Fibroblast of the conjunctiva (primary cell): ENCODE data around the gene CCNA2.

Experiments used
- DNase-seq: peaks from one replicate; pipeline ENCODE4 v3.0.0-alpha.2; 2010; ENCODE audit warnings: low read depth

The CCNA2 gene

DNA sequence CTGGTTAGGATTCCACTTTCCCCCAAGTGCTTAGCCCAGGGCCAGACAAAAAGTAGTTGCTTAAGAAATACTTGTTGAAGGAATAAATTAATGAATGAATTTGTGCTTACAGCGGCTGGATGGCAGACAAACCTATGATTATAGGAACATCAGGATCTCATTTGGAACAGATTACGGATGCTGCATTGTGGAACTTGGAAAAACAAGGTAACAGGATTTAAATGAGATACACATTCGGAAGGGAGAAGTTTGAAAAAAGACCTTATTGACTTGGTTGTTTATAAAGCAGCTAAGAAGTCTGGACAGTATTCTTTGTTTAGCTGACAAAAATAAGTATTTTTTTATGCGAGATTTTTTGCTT lies 22.0 kb downstream of the CCNA2 start:
- no peak for DNase-seq

DNA sequence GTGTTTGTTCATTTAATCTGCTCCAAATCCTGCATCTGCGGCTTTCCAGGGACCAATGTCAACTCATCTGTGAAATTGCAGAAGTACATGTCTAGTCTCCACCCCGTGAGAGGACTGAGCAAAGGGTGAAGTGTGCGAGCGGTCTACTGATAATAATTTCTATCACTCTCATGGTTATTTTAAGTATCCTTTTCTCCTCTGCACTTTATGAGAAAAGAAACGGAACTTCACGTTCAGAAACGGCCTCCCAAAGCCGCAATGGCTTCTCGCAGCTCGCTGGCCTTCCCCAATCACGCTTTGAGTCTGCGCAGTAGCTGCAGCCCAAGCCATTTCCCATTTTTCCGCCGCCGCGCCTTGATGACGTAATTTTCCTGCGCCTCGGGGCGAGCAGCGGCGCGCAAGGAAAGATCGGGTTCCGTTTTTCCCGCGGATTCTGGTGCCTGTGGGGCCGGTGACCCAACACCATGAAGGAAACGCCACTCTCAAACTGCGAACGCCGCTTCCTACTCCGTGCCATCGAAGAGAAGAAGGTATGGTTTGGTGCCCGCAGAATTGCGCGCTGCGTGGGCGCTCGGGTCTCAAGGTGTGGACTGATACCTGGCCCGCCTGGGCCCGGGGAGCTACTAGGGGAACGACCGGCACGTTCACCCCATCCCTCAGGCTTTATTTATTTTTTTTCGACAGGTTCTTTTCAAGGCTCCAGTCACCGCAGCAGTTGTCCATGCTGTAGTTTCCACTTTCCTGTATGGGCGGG lies 22.5 kb downstream of the CCNA2 start, which contains the start of gene EXOSC9:
Gene EXOSC9 (plus strand): TSS at position 363 of the 754 bp plus-strand sequence. CDS start 102 bp downstream, at position 465.
- DNase-seq = peak; percentile 83

DNA sequence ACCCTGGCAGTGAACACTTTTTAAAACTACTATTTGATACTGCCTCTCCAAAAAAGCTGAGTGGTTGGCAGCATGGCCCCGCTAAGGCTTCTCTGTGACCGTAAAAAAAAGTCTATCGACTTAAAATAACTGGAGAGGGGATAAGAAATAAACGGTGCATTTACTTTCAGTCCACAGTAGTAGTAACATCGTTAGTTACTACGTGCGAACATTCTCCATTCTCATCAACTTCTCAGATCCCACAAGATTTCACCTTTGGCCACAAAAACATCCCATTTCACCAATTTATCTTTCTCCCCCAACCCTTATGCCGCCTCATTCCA lies 23.1 kb downstream of the CCNA2 start:
- no peak for DNase-seq

DNA sequence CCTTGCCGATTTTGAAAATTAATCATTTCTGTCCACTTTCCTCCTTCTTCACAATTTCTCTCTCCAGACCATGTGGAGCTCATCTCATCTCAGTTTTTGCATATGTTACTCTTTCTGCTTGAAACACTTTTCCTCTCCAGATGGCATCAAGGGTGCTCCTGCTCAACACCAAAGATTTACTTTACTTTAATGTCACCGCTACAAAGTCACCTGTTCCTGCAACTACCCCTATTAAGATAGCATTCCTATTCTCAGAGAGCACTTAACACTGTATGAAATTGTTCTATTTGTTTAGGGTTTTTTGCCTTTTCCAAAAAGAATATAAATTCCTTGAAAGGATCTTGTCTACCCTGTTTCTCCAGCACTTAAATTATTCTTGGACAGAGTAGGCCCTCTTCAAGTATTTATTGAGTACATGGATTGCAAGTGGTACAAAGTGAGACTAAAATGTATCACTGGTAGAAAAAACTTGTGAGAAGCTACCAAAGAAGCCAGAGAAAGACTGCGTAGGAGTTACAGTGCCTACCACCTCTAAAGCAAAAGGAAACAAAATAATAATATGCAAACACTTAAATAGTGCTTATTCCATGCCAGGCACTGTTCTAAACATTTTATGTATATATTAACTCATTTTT lies 23.7 kb downstream of the CCNA2 start:
- no peak for DNase-seq

DNA sequence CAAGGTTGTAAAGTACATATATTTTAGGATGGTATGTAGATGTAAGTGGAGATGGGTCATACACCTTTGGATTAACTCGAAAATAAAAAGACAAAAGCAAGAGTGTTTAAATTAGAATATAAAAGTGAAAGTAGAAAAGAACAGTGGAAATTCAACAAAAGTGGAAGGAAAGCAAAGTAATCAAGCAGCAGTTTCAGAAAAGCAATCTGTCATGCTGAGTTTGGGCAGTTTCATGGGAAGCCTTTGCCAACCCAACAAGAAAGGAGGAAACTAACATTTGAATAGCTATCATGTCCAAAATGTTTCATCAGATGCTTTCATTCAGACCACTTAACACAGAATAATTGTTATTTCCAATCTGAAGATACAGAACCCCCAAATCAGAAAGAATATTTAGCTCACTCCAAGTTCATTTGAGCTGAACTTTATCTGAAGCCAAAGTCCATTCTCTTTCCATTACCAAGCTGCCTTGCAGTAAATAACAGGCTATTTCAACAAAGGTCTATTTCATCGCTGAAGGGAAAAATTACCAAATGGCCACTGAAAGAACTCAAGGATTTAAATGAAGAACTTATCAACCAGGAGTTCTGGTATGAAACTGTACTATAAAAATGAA lies 24.4 kb downstream of the CCNA2 start:
- no peak for DNase-seq

DNA sequence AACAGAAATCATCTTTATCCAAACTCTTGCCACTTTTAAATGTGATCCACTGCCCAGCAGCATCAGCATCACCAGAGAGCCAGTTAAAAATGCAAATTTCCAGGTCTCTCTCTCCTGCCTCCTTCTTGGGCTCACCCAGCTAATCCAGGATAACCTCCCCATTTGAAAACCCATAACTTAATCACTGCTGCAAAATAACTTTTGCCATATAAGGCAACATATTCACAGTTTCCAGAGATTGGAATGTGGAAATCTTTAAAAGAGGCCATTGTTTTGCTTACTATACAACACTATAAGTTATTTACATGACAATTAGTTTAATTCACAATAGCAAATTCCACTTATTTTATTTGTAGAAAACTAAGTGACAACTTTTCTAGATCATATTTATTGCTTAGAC lies 27.4 kb downstream of the CCNA2 start:
- no peak for DNase-seq

DNA sequence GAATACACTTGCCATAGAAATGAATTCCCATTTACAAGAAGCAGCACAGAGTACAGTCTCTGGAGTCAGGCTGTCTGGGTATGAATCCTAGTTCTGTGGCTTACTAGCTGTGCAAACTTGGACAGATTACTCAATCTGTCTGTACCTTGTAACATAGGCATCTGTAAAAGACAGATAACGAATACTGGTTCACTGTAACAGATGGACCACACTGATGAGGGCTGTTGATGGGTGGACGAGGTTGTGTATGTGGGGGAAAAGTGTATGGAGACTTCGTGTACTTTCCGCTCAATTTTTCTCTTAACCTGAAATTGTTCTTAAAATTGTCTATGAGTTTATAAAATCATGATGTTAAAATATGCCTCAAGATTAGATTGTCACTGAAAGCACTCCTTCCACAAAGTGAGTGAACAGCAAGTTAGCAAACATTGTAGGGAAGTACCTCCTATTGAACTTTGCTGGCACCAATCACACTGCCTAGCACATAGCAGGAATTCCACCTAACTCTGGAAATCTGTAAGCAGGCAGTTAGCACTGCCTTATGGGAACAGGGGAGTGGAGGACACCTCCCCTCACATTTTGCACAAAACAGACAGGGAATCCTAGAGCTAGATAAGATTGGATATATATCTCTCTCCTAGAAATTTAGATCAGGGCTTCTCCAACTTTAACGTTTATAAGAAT lies 29.0 kb downstream of the CCNA2 start:
- DNase-seq = no peak

DNA sequence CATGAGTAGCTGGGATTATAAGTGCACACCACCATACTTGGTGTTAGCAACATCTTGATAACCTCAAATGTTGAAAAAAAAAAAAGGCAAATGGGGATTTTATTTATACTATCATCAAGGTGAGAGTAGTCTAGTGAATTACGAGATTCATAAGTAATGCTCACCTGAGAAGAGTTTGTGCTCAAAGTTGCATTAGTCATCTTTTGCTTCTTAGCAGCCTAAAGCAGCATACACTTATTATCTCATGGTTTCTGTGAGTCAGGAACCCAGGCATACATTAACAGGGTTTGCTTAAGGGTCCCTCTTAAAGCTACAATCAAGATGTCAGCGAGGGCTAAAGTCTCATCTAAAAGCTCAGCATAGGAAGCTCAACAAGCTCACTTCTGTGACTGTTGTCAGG lies 30.7 kb downstream of the CCNA2 start:
- no peak for DNase-seq

DNA sequence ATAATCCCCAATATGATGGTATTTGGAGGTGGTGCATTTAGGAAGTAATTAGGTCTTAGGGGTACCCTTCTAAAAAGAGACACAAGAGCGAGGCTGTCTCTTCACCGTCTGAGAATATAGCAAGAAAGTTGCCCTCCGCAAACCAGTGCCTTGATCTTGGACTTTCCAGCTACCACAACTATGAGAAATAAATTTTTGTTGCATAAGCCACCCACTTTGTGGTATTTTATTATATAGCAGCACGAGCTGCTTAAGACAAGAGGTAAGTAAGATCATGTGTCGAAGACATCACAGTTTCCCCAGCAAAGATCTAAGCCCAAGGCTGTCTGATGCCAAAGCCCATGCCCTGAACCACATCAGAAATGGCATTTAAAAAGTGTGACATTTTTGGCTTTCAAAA lies 32.2 kb downstream of the CCNA2 start:
- no peak for DNase-seq

DNA sequence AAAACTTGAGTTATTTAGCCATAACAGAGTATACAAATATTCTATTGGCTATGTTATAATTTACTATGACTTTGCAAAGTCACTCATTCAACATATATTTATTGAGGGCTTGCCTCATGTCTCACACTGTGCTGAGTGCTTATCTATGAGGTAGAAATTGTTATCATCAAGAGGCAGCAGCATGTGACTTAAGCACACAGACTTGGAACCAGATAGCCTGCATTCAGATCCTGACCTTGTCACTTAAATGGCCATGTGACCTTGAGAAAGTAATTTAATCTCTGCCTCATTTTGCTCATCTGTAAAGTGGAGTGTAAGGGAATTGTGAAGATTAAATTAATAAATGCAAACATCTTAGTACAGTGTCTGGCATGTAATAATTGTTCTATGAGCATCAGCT lies 32.7 kb downstream of the CCNA2 start:
- DNase-seq = no peak

DNA sequence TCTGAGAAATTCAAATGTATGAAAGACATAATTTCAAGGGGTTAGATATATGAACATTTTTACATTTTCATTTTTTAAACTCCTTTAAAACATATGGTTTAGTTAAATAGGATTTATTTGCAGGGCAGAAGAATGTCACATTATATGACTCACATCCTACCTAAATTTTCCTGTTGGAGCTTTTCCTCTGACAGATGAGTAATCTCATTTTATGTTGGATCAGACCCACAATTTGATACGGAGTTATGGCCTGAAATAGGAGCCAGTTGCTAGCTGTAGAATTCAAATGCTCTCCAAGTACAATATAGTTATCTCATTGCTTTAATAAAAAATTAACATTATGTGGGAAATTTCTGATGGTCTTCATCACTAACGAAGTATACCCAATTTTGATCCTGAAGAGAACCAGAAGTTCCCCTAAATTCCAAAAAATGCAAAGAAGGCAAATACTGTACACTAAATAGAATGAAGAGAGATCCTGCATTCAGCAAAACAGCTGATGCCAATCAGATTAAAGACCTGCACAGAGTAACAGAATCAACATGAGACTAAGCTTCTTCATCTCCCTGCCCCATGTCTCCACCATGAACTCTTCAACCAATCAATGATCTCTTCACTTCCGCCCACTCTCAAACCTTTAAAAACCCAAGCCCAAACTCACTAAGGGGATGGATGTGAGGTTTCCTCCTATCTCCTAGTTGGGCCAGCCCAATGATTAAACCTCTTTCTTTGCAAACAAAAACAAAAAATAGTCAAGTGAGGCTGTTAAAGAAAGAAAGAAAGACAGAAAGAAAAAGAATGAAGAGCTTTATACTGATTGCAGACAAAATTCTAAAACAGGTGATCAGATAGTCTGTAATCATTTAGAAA lies 33.5 kb downstream of the CCNA2 start:
- peak; percentile 37 for DNase-seq

DNA sequence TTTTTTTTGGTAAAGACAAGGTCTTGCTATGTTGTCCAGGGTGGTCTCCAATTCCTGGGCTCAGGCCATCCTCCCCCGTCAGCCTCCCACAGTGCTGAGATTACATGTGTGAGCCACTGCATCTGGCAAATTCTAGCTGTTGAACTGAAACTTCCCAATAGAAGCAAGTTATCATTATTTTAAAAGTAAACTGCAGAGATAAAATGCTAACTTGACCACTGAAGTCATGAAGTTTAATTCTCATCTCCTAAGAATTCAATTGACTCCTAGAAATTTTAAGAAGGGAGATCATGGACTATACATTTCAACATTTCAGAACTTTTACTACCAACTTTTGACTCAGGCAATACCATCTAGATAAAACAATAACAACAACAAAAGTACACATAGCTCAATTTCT lies 34.2 kb downstream of the CCNA2 start:
- no peak for DNase-seq

DNA sequence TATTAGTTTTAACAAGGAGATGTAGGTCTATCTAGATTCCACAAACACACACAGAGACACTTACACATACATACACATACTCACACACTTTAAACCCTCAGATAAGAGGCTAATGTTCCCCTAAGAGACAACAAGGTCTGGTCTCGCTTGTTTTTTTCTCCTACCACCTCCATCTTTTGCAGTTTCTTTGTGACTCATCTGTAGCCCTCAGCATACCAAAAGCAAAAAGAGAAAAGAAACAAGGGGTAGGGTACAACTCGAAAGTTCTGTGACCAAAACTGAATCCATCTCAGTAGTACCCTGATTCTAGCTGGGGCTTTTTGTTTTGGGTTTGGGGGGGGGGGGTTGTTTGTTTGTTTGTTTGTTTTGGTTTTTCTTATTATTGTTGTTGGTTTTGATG lies 34.8 kb downstream of the CCNA2 start:
- DNase-seq = no peak

DNA sequence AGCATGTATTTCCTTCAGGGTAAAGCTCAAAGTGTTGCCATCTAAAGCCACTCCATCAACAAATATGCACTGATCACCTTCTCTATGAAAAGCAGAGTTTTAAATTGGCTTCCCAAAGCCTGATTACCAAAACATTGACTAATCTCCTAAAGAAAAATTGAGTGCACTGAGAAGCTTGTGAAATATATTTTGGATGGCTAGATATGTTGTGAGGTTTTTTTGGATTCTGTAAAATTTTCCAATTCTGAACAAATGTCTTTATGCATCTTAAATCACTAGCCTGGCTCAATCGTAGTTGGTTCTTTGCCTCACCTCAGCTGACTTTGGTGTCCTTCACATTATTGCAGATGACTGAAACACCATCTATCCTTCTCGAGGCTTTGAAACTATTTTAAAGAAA lies 37.5 kb downstream of the CCNA2 start:
- DNase-seq = no peak

DNA sequence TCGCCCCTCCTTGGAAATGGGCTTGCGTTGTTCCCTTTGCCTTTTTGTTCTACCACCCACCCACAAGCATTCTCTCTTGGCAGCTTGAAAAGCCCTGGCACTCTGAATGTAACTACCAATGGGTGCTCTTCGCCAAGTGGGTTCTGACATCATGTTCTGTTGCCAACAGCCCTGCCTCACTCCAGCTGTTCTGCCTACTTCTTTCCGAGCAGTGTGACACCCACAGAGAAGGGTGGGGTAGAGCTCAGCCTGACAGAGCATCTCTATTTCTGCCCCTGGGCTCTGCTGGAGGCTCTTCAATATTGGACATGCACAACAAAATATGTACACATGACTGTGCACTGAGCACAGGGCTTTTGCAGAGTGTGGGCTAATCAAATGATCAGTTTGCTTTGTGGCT lies 38.2 kb downstream of the CCNA2 start:
- DNase-seq = peak; percentile 29

DNA sequence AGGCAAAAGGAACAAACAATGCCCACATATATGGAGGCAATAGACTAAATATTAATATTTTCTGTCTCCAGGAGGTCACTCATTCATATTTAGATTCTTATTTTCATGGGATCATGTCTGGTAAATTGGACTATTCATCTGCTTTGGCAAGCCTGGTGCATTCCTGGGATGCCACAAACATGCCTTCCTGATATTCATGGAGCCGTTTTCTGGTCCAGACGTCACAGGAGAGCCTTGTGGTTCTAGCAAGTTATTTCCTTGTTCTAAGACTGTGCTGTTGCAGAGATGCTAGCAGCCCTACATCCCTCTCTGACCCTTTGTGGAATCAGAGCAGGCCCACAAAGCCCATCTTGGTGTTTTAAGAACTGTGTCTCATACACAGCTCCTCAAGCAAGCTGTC lies 38.7 kb downstream of the CCNA2 start:
- DNase-seq = peak; percentile 69

DNA sequence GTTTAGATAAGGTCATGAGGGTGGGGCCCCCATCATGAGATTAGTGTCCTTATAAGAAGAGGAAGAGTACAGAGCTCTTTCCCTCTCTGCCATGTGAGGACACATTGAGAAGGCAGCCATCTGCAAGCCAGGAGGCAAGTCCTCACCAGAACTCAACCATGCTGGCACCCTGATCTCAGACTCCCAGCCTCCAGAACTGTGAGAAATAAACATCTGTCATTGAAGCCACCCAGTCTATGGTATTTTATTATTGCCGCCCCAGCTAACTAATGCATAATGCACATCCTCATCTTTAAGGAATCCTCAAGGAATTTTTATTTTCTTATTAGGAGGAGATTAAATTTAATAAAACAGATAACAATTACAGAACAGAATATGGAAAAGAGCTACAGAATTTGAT lies 39.3 kb downstream of the CCNA2 start:
- DNase-seq = no peak

DNA sequence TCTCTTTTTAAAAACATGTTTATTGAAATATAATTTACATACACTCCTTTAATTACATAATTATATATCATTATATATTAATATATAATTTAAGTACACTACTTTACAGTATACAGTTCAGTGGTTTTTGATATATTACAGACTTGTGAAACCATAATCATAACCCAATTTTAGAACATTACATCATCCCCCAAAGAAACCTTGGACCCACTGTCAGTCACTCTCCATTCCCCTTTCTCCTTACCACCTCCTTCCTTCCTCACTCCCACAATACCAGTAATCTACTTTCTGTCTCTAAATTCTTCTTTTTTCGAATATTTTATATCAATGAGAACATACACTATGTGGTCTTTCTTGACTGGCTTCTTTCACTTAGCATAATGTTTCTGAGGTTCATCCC lies 40.5 kb downstream of the CCNA2 start:
- no peak for DNase-seq

DNA sequence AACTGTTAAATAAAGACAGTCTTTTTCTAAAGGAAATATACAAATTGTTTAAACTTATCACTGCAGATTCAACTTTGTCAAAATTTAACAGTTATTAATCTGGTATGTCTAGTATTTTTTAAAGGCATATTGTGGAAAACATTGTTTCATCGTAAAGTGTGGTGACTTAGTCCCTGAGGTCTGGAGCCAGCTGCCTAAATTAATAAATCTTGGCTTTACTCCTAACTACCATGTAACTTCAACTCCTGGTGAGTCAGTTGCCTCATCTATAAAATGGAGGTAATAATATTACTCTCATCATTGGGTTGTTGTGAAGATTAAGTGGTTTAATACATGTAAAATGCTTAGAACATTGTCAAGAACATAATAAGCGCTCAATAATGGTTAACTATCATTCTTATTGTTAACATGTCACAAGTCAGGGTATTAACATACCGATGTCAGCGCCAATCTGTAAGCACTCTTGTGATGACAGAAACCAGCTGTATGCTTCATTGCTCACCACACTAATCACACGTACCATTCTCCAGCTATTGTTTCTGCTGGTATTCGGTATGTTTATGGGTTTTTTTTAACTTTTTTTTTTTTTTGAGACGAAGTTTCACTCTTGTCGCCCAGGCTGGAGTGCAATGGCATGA lies 44.6 kb downstream of the CCNA2 start:
- DNase-seq = no peak

DNA sequence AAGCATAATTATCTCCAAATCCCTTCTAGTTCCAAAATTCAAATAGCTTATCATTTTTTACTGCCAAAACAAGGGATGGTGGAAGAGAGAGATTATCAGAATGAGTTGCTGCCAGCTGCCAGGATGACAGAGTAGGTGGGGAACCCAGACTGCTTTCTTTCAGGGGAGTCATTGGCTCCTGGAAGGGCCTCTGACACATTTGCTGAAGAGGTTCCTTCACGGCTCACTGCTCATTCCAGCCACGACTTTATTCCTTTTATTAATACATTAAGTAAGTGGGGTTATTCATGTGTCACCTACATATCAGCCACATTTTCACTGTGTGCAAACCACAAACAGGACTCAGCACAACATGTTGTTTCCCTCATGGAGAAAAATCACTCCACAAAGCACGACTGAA lies 46.1 kb downstream of the CCNA2 start:
- no peak for DNase-seq

DNA sequence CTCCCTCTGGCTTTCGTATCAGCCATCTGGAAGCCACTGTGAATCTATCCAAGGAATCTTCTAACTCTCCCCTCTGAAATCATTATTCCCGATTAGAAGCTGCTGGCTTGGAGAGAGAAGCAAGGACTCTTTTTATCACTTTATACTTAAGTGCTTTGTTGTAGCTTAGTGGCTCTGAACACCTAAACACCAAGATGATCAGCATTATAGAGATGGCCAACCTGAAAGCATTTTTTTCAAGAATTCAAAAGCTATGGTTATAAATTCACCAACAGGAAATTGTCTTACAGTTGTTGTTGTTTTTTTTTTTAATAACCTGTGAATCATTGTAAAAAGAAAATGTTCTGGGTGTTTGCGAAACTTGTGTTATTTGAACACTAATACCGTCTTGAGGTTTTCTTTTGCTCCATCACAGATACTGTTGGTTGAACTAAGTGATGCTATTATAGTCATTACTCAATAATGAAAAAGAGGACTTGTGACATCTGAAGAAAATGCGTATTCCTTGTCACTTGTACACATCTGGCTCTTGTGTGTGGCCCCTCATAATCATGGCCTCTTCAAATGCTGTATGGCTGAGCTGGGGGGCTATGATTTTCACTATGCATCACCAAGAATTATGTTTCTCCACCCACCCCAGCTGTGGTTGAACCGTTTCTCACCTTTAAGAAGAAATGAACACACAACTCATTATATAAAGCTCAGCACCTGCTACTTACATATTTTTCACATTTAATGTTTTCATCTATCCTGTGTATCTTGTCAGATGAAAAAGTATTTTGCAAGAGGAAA lies 46.9 kb downstream of the CCNA2 start:
- DNase-seq = no peak
